HG02970 (cell line): ENCODE data around the gene ZCCHC24.
"Not testable (repeated sequence)": the region's sequence is repeated elsewhere in the genome, so short reads cannot be mapped to it uniquely, and the experiment has no call there.

ENCODE experiments used
- ATAC-seq: cut with Tn5 transposase; IDR thresholded peaks from one replicate; pipeline ENCODE4 v1.9.1; 2021; ENCODE audit warnings: mild to moderate bottlenecking, moderate library complexity, moderate number of reproducible peaks; ENCODE audit not compliant: unreplicated experiment, low FRiP score

Gene ZCCHC24

DNA sequence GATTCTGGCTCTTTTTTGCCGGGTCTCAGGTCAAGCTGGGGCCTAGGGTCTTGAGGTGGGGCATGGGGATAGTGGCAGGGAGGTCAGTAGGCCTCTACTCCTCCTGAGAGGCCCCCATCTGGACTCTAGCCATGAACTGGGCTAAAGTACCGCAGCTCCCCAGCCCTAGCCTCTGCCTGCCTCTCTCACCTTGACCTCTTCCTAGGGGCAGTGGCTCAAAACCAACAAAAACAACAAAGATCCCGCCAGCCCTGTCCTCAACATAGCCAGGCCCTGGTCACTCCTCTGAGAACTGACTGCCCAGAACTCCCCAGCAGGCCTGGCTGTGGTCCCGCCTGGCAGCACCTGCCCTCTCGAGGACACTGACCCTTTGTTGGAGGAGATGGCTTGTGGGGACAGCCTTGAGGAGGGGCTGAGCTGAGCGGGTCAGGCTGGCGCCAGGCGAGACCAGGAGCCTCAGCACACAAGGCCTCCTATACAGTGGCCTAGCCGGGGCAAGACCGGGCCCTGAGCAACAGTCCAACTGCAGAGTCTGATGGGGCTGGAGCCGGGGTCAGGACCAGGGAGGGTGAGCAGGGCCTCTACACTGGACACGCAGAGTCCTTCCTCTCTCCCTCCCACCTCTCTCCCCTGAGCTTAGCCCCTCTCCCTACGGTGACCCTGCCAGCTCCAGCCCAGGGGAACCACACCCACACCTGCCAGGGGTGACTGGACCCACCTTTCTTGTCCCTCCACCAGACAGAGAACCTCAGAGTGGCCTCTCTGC lies 109.8 kb downstream of the ZCCHC24 start:
- no peak for ATAC-seq

DNA sequence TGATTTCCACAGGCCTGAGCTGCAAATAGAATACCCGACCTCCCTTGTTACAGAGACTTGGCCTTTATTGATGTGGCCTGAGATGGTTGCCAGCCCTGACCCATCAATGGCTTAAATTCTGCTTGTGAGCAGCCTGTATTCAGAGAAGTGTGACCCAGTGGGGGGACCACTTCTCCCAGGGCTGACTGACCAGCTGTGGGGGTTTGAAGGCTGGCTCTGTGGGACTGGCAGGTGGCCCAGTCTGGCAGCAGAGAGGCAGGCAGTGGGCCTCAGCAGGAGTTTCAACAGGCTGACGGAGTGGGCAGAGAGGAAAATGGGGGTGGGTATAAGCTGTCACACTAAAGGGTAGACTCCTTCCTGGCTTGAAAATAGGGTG lies 110.3 kb downstream of the ZCCHC24 start:
- no peak for ATAC-seq

DNA sequence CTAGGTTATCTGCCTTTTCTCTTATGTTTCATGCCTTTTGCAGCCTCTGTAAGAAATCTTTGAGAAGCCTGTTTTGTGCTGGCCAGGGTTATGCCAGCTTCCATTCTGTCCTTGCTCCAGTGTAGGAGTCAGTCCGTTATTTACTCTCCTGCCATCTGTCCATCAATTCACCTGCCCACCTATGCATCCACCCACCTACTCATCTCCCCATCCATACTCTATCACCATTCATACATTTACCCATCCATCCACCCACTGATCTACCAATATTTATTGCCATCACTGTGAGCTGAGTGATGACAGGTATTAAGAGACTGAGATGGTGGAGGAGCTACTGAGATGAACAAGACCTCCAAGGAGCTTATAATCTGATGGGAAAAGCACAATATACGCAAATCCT lies 110.9 kb downstream of the ZCCHC24 start:
- ATAC-seq, result no peak

DNA sequence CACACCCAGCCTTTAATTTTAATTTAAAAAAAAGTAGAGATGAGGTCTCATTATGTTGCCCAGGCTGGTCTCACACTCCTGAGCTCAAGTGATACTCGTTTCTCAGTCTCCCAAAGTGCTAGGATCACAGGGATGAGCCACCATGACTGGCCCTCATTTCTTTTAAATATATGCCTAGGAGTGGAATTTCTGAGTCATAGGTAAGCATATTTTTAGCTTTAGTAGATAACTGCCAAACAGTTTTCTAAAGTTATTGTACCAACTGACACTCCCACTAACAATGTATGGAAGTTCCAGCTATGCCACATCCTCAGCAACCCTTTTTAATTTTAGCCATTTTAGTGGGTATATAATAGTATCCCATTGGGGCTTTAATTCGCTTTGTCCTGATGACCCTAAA lies 111.9 kb downstream of the ZCCHC24 start:
- ATAC-seq, result no peak

DNA sequence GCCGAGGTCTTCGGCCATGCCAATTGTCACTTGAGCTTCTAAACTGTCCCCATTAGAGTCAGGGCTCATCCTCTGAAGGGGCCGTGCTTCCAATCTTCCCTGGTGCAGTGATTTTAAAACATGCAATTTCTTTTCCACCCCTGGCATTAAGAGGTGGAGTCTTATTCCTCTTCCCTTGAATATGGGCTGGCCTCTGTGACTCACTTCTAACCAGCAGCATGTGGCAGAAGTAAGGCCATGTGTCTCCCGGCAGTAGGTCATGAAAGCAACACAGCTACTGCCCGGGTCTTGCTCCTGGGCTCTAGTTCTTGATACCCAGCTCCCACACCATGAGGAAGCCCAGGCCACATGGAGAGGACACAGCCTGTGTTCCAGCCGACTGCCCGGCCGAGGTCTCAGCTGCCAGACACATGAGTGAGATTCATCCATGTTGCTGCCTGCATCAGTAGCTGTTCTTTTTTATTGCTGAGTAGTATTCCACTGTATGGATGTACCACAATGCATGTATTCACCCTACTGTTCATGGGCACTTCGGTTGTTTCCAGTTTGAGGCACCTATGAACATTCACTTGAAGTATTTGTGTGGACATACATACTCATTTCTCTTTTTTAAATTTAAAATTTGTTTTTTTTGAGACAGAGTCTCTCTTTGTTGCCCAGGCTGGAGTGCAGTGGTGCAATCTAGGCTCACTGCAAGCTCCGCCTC lies 112.7 kb downstream of the ZCCHC24 start:
- ATAC-seq, result not testable (repeated sequence)
